Stimulated activated CD4-positive, alpha-beta T cell treated with anti-CD3 and anti-CD28 coated beads, Interleukin-15, amount 100 ng/mL, for 24 hours (primary cell): Measurements from ENCODE around the gene C19orf67.
A peak's percentile ranks its signal among the peaks of the same experiment; 100 is the strongest.

Experiments
- DNase-seq: peaks from one replicate; pipeline ENCODE4 v3.0.0-alpha.2; 2020

The C19orf67 gene

GRCh38 chr19:14081797-14082674 is 3.5 kb downstream of the C19orf67 start:
- peak; percentile 30 for DNase-seq

GRCh38 chr19:14080887-14081796 is 4.4 kb downstream of the C19orf67 start:
- peak; percentile 99 for DNase-seq

- DNase-seq, result no peak
Measured at GRCh38 chr19:14078411-14078810, 7.2 kb downstream of the C19orf67 start.

GRCh38 chr19:14073925-14074838 is 11.4 kb downstream of the C19orf67 start:
- DNase-seq, result peak; percentile 59

GRCh38 chr19:14073261-14073924 is 12.2 kb downstream of the C19orf67 start:
- peak; percentile 83 for DNase-seq

GRCh38 chr19:14072535-14073260 is 12.9 kb downstream of the C19orf67 start, which contains the start of gene MISP3:
MISP3 (plus strand) TSS chr19:14072786; CDS start chr19:14073310, 524 bp downstream.
- DNase-seq, result peak; percentile 67

- no peak for DNase-seq
Measured at GRCh38 chr19:14070268-14071050, 15.1 kb downstream of the C19orf67 start.

GRCh38 chr19:14066134-14066533 is 19.4 kb downstream of the C19orf67 start:
- no peak for DNase-seq

- no peak for DNase-seq
Measured at GRCh38 chr19:14063105-14063504, 22.5 kb downstream of the C19orf67 start.

GRCh38 chr19:14062558-14062855 is 23.1 kb downstream of the C19orf67 start:
- no peak for DNase-seq

- no peak for DNase-seq
Measured at GRCh38 chr19:14061751-14062557, 23.6 kb downstream of the C19orf67 start, which contains the start of gene PALM3. PALM3 (minus strand) TSS chr19:14062076; CDS start chr19:14061980, 96 bp downstream.

- DNase-seq, result no peak
Measured at GRCh38 chr19:14061081-14061749, 24.4 kb downstream of the C19orf67 start.

GRCh38 chr19:14059652-14060155 is 25.9 kb downstream of the C19orf67 start:
- no peak for DNase-seq

GRCh38 chr19:14059093-14059480 is 26.5 kb downstream of the C19orf67 start:
- DNase-seq, result peak; percentile 69

GRCh38 chr19:14058182-14059092 is 27.1 kb downstream of the C19orf67 start:
- DNase-seq, result no peak

- no peak for DNase-seq
Measured at GRCh38 chr19:14056741-14057356, 28.7 kb downstream of the C19orf67 start.

GRCh38 chr19:14056069-14056666 is 29.4 kb downstream of the C19orf67 start:
- no peak for DNase-seq
